DOHH2 (cell line): ENCODE results near the gene TMEM39A.

Source experiments
- EZH2phosphoT487 ChIP-seq: fragments of 200-600 bp; sonication (generic); IDR thresholded peaks from 2 replicates; pipeline ENCODE4 v1.6.1; 2017; ENCODE audit warnings: borderline replicate concordance, mild to moderate bottlenecking, antibody characterized with exemption, low read length, moderate library complexity, mixed read lengths
- TF ChIP-seq, protein P1 (sequence below): fragments of 200-600 bp; sonication (generic); IDR thresholded peaks from one replicate; pipeline ENCODE4 v1.5.1; 2014; ENCODE audit warnings: antibody characterized with exemption, mild to moderate bottlenecking, low read depth, low read length; ENCODE audit not compliant: poor library complexity, severe bottlenecking

DNA sequence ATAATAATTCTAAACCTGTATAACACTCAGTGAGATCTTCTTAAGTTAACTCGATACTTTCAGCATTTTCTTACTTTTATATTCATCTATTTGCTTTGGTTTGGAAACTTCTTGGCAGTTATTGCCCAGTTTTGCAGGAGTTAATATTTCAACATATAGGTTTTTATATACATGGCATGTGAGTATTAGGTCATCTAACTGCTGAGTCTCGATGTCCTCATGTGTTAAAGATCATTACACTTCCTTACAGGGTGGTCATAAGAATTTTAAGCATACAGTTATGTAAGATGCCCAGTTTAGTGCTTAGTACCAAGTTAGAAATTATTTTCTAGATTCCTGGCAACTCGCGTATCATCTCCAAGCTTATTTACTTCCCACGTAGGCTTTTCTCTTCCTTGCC, 62.9 kb downstream of the TMEM39A start:
- TF ChIP-seq, protein P1, sequence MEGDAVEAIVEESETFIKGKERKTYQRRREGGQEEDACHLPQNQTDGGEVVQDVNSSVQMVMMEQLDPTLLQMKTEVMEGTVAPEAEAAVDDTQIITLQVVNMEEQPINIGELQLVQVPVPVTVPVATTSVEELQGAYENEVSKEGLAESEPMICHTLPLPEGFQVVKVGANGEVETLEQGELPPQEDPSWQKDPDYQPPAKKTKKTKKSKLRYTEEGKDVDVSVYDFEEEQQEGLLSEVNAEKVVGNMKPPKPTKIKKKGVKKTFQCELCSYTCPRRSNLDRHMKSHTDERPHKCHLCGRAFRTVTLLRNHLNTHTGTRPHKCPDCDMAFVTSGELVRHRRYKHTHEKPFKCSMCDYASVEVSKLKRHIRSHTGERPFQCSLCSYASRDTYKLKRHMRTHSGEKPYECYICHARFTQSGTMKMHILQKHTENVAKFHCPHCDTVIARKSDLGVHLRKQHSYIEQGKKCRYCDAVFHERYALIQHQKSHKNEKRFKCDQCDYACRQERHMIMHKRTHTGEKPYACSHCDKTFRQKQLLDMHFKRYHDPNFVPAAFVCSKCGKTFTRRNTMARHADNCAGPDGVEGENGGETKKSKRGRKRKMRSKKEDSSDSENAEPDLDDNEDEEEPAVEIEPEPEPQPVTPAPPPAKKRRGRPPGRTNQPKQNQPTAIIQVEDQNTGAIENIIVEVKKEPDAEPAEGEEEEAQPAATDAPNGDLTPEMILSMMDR: no peak
- TF ChIP-seq EZH2phosphoT487: no peak
